Measurements from ENCODE around the gene SBSN.

GRCh38 chr19:35565016-35565856 lies 37.1 kb upstream of the SBSN start:
- TF ChIP-seq TAF1 (IDR thresholded peaks at IDR 0.05; ENCODE audit: low read depth) (no peak), NFIC (IDR thresholded peaks at IDR 0.05) (no peak), RAD21 (IDR thresholded peaks at IDR 0.05; ENCODE audit: low read depth) (no peak), EP300 (IDR thresholded peaks at IDR 0.05; ENCODE audit: borderline replicate concordance) (no peak), EGR1 (IDR thresholded peaks at IDR 0.05) (no peak), MAX (IDR thresholded peaks at IDR 0.05) (no peak), TCF12 (IDR thresholded peaks at IDR 0.05; ENCODE audit: low read depth) (no peak), YY1 (IDR thresholded peaks at IDR 0.05; ENCODE audit: low read depth) (no peak)
